Cardiac fibroblast (primary cell): Measurements from ENCODE around the gene RBMS1.
A peak's percentile ranks its signal among the peaks of the same experiment; 100 is the strongest.

ENCODE experiments used
- DNase-seq, 2 donors: peaks; one replicate each; pipeline versions ENCODE4 v3.0.0 to v3.0.0-alpha.2; 2010; ENCODE audit warnings: low read depth in 2 of 2
- H3K4me3 ChIP-seq, 2 donors: replicated peaks in 1 of 2; 1 replicate in 1 of 2; 2 replicates in 1 of 2; pipeline ENCODE4 v1.5.1; 2011; ENCODE audit warnings: low read depth in 2 of 2, low read length in 2 of 2, mild to moderate bottlenecking in 2 of 2, moderate library complexity in 1 of 2
- TF ChIP-seq, protein P1 (sequence below): IDR thresholded peaks from one replicate; pipeline ENCODE4 v1.5.1; 2011; ENCODE audit warnings: low read depth, mild to moderate bottlenecking, low read length, inconsistent platforms

Gene RBMS1

GRCh38 chr2:160505256-160505655, 11.6 kb upstream of the RBMS1 start:
- H3K4me3 ChIP-seq = no peak overlapping the region

DNA sequence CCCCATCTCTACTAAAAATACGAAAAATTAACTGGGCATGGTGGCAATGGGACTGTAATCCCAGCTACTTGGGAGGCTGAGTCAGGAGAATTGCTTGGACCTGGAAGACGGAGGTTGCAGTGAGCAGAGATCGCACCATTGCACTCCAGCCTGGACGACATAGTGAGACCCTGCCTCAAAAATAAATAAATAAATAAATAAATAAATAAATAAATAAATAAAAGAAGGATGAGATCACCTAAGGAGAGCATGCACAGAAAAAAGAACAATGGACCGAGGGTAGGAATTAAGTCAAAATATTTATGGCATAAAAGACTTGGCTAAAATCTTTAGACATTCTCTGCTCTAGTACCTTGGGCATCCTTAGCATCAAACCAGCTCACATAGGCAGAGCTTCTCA, 8.9 kb upstream of the RBMS1 start:
- TF ChIP-seq, protein P1, sequence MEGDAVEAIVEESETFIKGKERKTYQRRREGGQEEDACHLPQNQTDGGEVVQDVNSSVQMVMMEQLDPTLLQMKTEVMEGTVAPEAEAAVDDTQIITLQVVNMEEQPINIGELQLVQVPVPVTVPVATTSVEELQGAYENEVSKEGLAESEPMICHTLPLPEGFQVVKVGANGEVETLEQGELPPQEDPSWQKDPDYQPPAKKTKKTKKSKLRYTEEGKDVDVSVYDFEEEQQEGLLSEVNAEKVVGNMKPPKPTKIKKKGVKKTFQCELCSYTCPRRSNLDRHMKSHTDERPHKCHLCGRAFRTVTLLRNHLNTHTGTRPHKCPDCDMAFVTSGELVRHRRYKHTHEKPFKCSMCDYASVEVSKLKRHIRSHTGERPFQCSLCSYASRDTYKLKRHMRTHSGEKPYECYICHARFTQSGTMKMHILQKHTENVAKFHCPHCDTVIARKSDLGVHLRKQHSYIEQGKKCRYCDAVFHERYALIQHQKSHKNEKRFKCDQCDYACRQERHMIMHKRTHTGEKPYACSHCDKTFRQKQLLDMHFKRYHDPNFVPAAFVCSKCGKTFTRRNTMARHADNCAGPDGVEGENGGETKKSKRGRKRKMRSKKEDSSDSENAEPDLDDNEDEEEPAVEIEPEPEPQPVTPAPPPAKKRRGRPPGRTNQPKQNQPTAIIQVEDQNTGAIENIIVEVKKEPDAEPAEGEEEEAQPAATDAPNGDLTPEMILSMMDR = no peak
- no peak for DNase-seq

More at GRCh38 chr2:160505256-160505655, 11.6 kb upstream of the RBMS1 start:
- DNase-seq = peak in 1 of 2 donors; percentile 38
- TF ChIP-seq, protein P1 = no peak

GRCh38 chr2:160501370-160501769, 7.8 kb upstream of the RBMS1 start:
- H3K4me3 ChIP-seq = no peak overlapping the region
- TF ChIP-seq, protein P1 = no peak
- no peak for DNase-seq

More for the DNA sequence above, 8.9 kb upstream of the RBMS1 start:
- no peak overlapping the region for H3K4me3 ChIP-seq

GRCh38 chr2:160499865-160500264, 6.3 kb upstream of the RBMS1 start:
- H3K4me3 ChIP-seq = no peak overlapping the region
- TF ChIP-seq, protein P1 = no peak
- DNase-seq = no peak

GRCh38 chr2:160498137-160498536, 4.5 kb upstream of the RBMS1 start:
- TF ChIP-seq, protein P1 = no peak
- H3K4me3 ChIP-seq = no peak overlapping the region
- no peak for DNase-seq

DNA sequence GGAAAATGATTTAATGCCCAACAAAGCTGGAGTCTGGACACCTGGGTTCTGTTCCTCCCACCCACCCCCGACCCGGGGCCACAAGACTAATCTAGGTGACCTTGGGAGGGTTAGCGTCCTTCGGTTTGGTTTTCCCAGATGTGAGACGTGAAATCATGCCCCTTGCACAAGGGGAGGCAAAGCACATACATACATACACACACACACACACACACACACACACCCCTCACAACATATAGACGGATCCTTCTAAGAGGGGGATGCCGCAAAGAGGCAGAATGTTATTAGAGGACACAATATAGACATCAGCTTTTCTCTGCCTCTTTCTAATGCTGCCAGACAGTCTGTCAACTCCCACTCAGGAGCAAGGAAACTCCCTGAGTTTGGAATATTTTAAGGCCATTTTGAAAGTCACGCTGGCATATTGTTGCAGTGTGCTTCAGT, 616 bp upstream of the RBMS1 start:
- TF ChIP-seq, protein P1 = no peak
- DNase-seq = peak in 1 of 2 donors; percentile 43
- H3K4me3 ChIP-seq = peak overlapping the region; percentile 76 to 86
